IMR-90 (cell line): ENCODE results near the gene CERS4. TPM values are rescaled to one million over a fixed set of nuclear protein-coding genes. Genes with fewer than 3 reads are reported as not detected.

Experiments used
- ATAC-seq: fragments of 200-7000 bp; cut with Tn5 transposase; 2 replicates; pipeline ENCODE4 v1.9.1; 2020; ENCODE audit warnings: low read depth, mild to moderate bottlenecking, moderate library complexity
- BruUV-seq: library from RNA; stranded (reverse); fragments of 400-500 nt; replicated peaks from 2 replicates; lab custom pipeline; 2021; lab: Mats Ljungman, UMichigan
- CTCF ChIA-PET: fragments of 300-600 bp; formaldehyde crosslinking; extraction: SDS; loops from one replicate; lab custom pipeline; 2021; ENCODE audit warnings: antibody characterized with exemption; lab: Yijun Ruan, JAX
- POLR2A ChIA-PET: fragments of 300-600 bp; sonication (Branson Sonifier 250); formaldehyde crosslinking; loops from one replicate; lab custom pipeline; 2022; ENCODE audit warnings: antibody characterized with exemption; ENCODE audit not compliant: unreplicated experiment; lab: Charles Lee
- DNase-seq: peaks from one replicate; pipeline ENCODE4 v3.0.0; 2013
- H2AFZ ChIP-seq: replicated peaks from 2 replicates; pipeline ENCODE3; 2013; ENCODE audit warnings: low read length, mild to moderate bottlenecking; ENCODE audit not compliant: poor library complexity
- H2AK5ac ChIP-seq: 2 replicates; pipeline ENCODE4 v1.6.1; 2013; ENCODE audit warnings: low read depth, low read length, inconsistent platforms
- H2AK9ac ChIP-seq: replicated peaks from 2 replicates; pipeline ENCODE3; 2013; ENCODE audit warnings: mild to moderate bottlenecking, low read depth, low read length, moderate library complexity; ENCODE audit not compliant: poor library complexity
- H2BK120ac ChIP-seq: 2 replicates; pipeline ENCODE4 v1.6.1; 2013; ENCODE audit warnings: low read depth, low read length, inconsistent platforms
- H2BK15ac ChIP-seq: 3 replicates; pipeline ENCODE4 v1.6.1; 2013; ENCODE audit warnings: low read depth, low read length, inconsistent platforms
- H2BK20ac ChIP-seq: 2 replicates; pipeline ENCODE4 v1.6.1; 2013; ENCODE audit warnings: low read depth, mild to moderate bottlenecking, inconsistent platforms, low read length, moderate library complexity
- H2BK5ac ChIP-seq: 2 replicates; pipeline ENCODE4 v1.6.1; 2013; ENCODE audit warnings: mild to moderate bottlenecking, low read depth, low read length, inconsistent platforms; ENCODE audit not compliant: poor library complexity, severe bottlenecking
- H3K14ac ChIP-seq: replicated peaks from 2 replicates; pipeline ENCODE4 v1.6.1; 2013; ENCODE audit warnings: low read depth, low read length, inconsistent platforms
- H3K18ac ChIP-seq: 2 replicates; pipeline ENCODE4 v1.6.1; 2013; ENCODE audit warnings: low read depth, low read length, control low read depth
- H3K23ac ChIP-seq: 2 replicates; pipeline ENCODE4 v1.6.1; 2013; ENCODE audit warnings: low read depth, low read length, inconsistent platforms
- H3K27ac ChIP-seq: 2 replicates; pipeline ENCODE4 v1.5.1; 2013; ENCODE audit warnings: mild to moderate bottlenecking, control low read depth, low read length; ENCODE audit not compliant: insufficient read depth
- H3K27me3 ChIP-seq: 2 replicates; pipeline ENCODE4 v1.6.1; 2013; ENCODE audit warnings: low read length; ENCODE audit not compliant: control insufficient read depth, insufficient read depth
- H3K36me3 ChIP-seq: 2 replicates; pipeline ENCODE4 v1.6.1; 2013; ENCODE audit warnings: low read length, mixed read lengths; ENCODE audit not compliant: control insufficient read depth, insufficient read depth
- H3K4ac ChIP-seq: 2 replicates; pipeline ENCODE4 v1.6.1; 2013; ENCODE audit warnings: low read depth, low read length, inconsistent platforms
- H3K4me1 ChIP-seq: 2 replicates; pipeline ENCODE4 v1.6.1; 2013; ENCODE audit warnings: low read length, mixed read lengths; ENCODE audit not compliant: control insufficient read depth, insufficient read depth
- H3K4me2 ChIP-seq: 2 replicates; pipeline ENCODE4 v1.6.1; 2013; ENCODE audit warnings: low read depth, mild to moderate bottlenecking, control low read depth, low read length, moderate library complexity
- H3K4me3 ChIP-seq: 2 replicates; pipeline ENCODE4 v1.5.1; 2013; ENCODE audit warnings: low read depth, mild to moderate bottlenecking, control low read depth, low read length, moderate library complexity; ENCODE audit not compliant: insufficient read depth
- H3K56ac ChIP-seq: 2 replicates; pipeline ENCODE4 v1.6.1; 2013; ENCODE audit warnings: low read length, inconsistent platforms; ENCODE audit not compliant: insufficient read depth; ENCODE audit errors: extremely low read depth
- H3K79me1 ChIP-seq, 2 experiments: 2 replicates each; pipeline ENCODE4 v1.6.1; 2013; ENCODE audit warnings: low read length in 2 of 2, inconsistent platforms in 1 of 2, low read depth in 1 of 2
- H3K9ac ChIP-seq: 2 replicates; pipeline ENCODE4 v1.6.1; 2013; ENCODE audit warnings: low read depth, low read length, control low read depth
- H3K9me1 ChIP-seq: 2 replicates; pipeline ENCODE4 v1.6.1; 2013; ENCODE audit warnings: low read length, inconsistent platforms; ENCODE audit not compliant: insufficient read depth
- H3K9me3 ChIP-seq: 2 replicates; pipeline ENCODE4 v1.6.1; 2013; ENCODE audit warnings: low read length; ENCODE audit not compliant: control insufficient read depth, insufficient read depth
- H4K20me1 ChIP-seq: 2 replicates; pipeline ENCODE4 v1.6.1; 2013; ENCODE audit warnings: low read length, inconsistent platforms; ENCODE audit not compliant: insufficient read depth
- H4K5ac ChIP-seq: 2 replicates; pipeline ENCODE4 v1.6.1; 2013; ENCODE audit warnings: mild to moderate bottlenecking, low read depth, low read length, control low read depth
- H4K8ac ChIP-seq, 2 experiments: 2 replicates each; pipeline ENCODE4 v1.6.1; 2013; ENCODE audit warnings: low read depth in 2 of 2, low read length in 2 of 2, control low read depth in 1 of 2, inconsistent platforms in 1 of 2
- H4K91ac ChIP-seq: 2 replicates; pipeline ENCODE4 v1.6.1; 2013; ENCODE audit warnings: low read depth, low read length, inconsistent platforms; ENCODE audit not compliant: insufficient read depth
- WGBS, 2 experiments: methylation state at CpG; one replicate each; pipeline versions ENCODE4 v1.1.5 to v1.1.7; 2013; ENCODE audit warnings: missing lambda C conversion rate in 2 of 2; ENCODE audit not compliant: insufficient read length in 1 of 2; ENCODE audit errors: extremely low coverage in 2 of 2; 5-methylcytosine and 5-hydroxymethylcytosine counted together
- dilution Hi-C: fragments of 300-500 bp; cut with HindIII; formaldehyde crosslinking; loops from one replicate; pipeline ENCODE4 v1.14.3; 2018; ENCODE audit warnings: low sequenced_read_pairs; ENCODE audit not compliant: unreplicated experiment
- in situ Hi-C: fragments of 300-500 bp; cut with MboI; formaldehyde crosslinking; loops from 3 replicates; pipeline ENCODE4 v1.14.3; 2019; ENCODE audit warnings: low sequenced_read_pairs, inconsistent platforms, mixed read lengths
- intact Hi-C: fragments of 100-400 bp; cut with micrococcal nuclease; formaldehyde crosslinking; loops from 2 replicates; pipeline ENCODE4 v1.10.0; 2022
- polyA plus RNA-seq, 3 experiments: library from polyadenylated mRNA; depleted of rRNA; stranded (reverse); fragments of >200 nt; gene quantifications; 2 replicates each; pipeline ENCODE4 v1.2.3, GENCODE V29; 2012; ENCODE audit warnings: low replicate concordance in 1 of 3
- total RNA-seq: library from RNA; depleted of rRNA; stranded (reverse); fragments of >200 nt; gene quantifications from 2 replicates; pipeline ENCODE4 v1.2.3, GENCODE V29; 2012
- TF ChIP-seq, protein P1 (sequence below): conservative IDR thresholded peaks from 2 replicates; pipeline ENCODE4 v1.5.1; 2012; ENCODE audit warnings: mild to moderate bottlenecking, low read depth, low read length, improper control_type of control experiment

Gene CERS4
- total and polyA plus RNA-seq, 2 of the 4 experiments (the other 2 are of a cell fraction) = 3.2 to 5.7 TPM

DNA sequence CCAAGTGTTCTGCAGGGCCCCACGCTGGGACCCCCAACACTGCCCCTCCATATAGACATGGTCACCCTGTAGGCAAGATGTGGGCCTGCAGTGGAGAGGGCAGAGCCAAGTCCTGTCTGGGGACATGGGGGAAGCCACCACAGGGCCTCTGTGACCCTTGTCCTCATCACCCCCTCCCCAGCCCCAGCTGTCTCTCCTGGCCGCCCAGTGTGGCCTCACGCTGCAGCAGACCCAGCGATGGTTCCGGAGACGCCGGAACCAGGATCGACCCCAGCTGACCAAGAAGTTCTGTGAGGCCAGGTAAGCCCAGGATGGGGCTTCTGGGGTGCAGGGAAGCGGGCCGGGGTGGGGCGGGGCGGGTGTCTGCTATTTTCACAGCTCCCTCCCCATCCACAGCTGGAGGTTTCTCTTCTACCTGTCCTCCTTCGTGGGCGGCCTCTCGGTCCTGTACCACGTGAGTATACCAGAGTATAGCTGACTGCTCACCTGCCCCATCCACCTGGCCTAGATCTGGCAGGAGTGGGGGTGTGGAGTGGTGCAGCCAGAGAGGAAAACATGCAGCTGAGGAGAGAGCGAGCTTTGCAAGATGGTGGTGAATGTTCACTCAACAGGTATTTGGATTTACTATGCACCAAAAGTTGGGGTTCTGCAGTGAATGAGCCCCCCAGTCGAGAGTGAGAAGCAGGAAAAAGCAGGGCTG, 46.4 kb downstream of the CERS4 start:
- H3K27me3 ChIP-seq = no peaks in the 10 kb centered on the region
- no peak overlapping the region for H3K18ac ChIP-seq
- no peak overlapping the region for H4K8ac ChIP-seq
- no peak overlapping the region for H3K4me3 ChIP-seq
- H3K4me2 ChIP-seq = no peak overlapping the region
- no peaks in the 10 kb centered on the region for H3K79me1 ChIP-seq
- no peak overlapping the region for H2BK5ac ChIP-seq
- H2BK15ac ChIP-seq = no peak overlapping the region
- intact Hi-C loops = loop anchor here (10.0 kb wide), 1 partner anchor 251 kb away; the partner anchor contains the start of gene ELAVL1
- H2AFZ ChIP-seq = no peak overlapping the region
- no peak overlapping the region for H3K4ac ChIP-seq
- peaks cover 6% of the 10 kb centered on the region; the same call in 1 of the 2 replicates for H3K36me3 ChIP-seq
- H2BK20ac ChIP-seq = no peak overlapping the region
- H4K91ac ChIP-seq = no peak overlapping the region
- CTCF ChIA-PET = interaction anchor here (0.6 to 0.7 kb wide), 2 partner anchors 97 to 311 kb away, joined by 3 to 4 read pairs; no protein-coding TSS in a partner anchor
- TF ChIP-seq, protein P1, sequence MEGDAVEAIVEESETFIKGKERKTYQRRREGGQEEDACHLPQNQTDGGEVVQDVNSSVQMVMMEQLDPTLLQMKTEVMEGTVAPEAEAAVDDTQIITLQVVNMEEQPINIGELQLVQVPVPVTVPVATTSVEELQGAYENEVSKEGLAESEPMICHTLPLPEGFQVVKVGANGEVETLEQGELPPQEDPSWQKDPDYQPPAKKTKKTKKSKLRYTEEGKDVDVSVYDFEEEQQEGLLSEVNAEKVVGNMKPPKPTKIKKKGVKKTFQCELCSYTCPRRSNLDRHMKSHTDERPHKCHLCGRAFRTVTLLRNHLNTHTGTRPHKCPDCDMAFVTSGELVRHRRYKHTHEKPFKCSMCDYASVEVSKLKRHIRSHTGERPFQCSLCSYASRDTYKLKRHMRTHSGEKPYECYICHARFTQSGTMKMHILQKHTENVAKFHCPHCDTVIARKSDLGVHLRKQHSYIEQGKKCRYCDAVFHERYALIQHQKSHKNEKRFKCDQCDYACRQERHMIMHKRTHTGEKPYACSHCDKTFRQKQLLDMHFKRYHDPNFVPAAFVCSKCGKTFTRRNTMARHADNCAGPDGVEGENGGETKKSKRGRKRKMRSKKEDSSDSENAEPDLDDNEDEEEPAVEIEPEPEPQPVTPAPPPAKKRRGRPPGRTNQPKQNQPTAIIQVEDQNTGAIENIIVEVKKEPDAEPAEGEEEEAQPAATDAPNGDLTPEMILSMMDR = no peak
- H3K23ac ChIP-seq = no peak overlapping the region
- in situ Hi-C loops = loop anchor here (10.0 kb wide), 1 partner anchor 281 kb away; no protein-coding TSS in a partner anchor
- DNase-seq (no peak), ATAC-seq (no peak)
- POLR2A ChIA-PET = no interaction called here
- H2AK9ac ChIP-seq = peak overlapping the region; percentile 24
- BruUV-seq = no TSS peak
- no peak overlapping the region for H2AK5ac ChIP-seq
- H3K56ac ChIP-seq = no peak overlapping the region
- H3K4me1 ChIP-seq = peaks cover 3% of the 10 kb centered on the region; the same call in 1 of the 2 replicates
- H3K14ac ChIP-seq = no peak overlapping the region
- no peaks in the 10 kb centered on the region for H3K9me1 ChIP-seq
- H3K27ac ChIP-seq = no peak overlapping the region
- no CpG with 5 or more reads among the region's 18 CpGs for WGBS, 2 experiments
- H4K5ac ChIP-seq = no peak overlapping the region
- dilution Hi-C loops = no loop called here
- no peak overlapping the region for H2BK120ac ChIP-seq
- no peaks in the 10 kb centered on the region for H3K9me3 ChIP-seq
- H4K20me1 ChIP-seq = no peaks in the 10 kb centered on the region
- no peak overlapping the region for H3K9ac ChIP-seq
